NCI-H187 treated with DMSO at 0.1 percent for 48 hours (cell line): ENCODE results near the gene ZBTB37.
"Not testable (repeated sequence)": the region's sequence is repeated elsewhere in the genome, so short reads cannot be mapped to it uniquely, and the experiment has no call there.

Experiments used
- DNase-seq: peaks from one replicate; lab custom pipeline; 2025; lab: John Stamatoyannopoulos, UW

The ZBTB37 gene

DNA sequence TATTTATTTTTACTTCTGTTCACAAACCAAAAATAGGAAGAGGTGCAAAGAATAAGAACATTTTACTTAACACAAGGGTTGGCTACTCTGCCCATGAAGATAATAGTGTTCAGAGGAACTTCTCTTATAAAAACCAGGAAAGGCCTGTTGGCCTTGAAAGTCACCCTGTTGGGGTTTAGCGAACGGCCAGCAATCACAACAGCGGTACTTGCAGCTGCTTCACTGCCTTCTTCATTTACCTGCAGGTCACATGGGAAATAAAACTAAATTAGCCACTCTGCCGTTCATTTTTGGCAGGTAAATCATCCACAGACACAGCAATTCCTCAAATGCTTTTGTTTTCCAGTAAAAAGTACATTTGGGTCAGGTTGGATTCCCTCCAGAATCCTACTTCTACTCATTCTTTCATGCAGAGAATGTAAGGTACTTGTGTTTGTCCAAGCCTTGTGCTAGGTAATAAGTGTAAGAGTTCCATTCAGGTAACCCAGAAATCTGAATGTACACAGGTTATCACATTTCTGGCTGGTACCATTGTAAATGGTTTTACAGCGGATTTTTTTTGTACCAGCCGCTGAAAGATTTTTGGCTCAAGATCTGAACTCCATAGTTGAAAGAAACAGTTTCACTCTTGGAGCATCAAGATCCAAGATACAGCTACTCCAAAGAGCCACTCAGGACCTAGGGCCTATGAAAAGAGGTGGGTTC, 35.8 kb downstream of the ZBTB37 start:
- DNase-seq: no peak

DNA sequence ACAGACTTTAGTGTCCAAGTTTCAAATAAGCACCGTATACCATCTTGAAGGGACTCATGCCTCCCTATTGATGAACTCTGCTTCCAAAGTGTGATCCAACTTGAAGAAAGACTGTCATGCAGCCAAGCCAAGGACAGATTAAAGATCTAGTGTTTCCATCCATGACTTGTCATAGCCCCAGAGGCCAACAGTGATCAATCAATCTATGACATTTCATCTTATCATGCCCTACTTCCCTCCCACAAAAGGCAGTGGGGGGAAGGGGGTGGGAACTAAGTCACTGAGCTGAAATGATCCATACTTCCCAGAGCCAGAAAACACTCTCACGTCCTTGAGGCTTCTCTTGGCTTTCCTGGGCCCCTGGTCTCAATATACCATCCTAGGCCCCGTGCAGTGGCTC, 44.9 kb downstream of the ZBTB37 start:
- DNase-seq: no peak

DNA sequence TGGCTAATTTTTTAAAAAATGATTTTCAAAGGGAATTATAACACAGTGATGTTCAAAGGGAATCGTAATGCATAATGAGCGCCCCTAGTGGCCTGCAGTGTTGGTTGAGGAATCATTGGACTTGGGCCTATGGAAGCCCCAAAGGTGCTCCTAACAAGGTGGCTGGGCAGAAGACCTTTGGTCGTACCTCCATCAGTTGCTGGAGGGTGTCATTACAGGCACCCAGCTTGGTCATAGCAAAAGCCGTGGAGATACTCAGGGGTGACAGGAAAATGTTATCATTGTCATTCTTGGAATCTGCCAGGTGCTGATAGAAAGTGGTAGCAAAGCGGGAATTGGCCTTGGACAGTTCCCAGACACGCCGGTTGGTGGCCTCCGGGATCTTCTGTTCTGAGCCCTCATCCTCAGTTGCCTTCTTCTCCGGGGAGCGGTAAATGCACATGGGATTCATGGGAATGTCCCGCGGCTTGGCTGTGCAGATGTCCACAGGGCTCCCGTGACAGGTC, 46.2 kb downstream of the ZBTB37 start:
- DNase-seq: no peak

DNA sequence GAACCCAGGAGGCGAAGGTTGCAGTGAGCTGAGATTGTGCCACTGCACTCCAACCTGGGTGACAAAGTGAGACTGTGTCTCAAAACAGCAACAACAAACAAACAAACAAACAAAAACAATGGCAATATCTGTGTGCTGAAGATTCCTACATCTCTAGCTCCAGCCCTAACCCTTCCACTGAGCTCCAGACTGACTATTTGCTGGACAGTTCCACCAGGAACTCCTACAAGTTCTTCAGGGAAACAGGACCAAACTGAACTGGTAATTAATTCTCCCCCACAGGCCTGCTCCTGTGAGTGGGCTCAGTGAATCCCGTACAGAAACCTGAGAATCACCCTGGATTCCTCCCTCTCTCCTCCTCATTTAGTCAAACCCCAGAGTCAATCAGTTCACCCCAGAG, 47.4 kb downstream of the ZBTB37 start:
- DNase-seq: no peak

DNA sequence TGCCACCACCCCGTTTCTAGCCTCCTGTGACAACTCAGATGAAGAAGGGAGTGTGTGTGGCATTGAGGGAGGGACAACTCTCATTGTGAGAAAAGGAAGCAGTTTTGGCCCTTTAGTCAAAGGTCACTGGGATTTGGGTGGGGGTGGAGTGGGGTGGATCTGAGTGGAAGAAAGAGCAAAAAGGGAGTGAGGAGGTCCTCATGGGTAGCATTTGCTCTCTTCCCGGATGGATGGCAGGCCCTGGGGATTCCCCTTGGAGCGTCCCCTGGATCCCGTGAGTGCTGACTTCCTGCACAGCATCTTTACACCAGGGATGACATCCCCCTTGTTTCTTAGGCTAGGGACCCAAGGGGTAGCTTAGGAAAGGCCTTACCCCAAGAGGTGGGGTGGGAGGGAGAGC, 48.5 kb downstream of the ZBTB37 start:
- no peak for DNase-seq

DNA sequence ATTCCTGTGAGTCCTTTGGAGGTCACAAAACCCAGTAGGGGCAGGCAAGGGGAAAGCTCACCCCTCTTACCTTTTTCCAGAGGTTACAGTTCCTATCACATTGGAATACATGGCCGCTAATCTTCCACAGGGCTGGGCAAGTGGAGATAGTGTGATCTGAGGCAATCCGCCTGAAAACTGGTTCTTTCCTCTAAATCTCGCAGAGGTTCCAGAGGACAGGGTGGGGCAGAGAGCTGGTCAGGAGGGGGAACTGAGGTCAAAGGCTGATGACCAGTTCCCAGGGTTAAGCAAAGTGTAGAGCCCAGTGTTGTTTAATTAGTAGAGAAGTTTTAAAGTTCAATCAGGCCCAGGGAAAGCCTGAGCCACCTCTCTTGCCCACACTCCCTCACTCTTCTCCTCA, 49.0 kb downstream of the ZBTB37 start, which contains the start of gene SERPINC1:
Gene SERPINC1 (minus strand): TSS at position 179 of the 400 bp plus-strand sequence. CDS start 68 bp downstream, at position 111.
- no peak for DNase-seq

DNA sequence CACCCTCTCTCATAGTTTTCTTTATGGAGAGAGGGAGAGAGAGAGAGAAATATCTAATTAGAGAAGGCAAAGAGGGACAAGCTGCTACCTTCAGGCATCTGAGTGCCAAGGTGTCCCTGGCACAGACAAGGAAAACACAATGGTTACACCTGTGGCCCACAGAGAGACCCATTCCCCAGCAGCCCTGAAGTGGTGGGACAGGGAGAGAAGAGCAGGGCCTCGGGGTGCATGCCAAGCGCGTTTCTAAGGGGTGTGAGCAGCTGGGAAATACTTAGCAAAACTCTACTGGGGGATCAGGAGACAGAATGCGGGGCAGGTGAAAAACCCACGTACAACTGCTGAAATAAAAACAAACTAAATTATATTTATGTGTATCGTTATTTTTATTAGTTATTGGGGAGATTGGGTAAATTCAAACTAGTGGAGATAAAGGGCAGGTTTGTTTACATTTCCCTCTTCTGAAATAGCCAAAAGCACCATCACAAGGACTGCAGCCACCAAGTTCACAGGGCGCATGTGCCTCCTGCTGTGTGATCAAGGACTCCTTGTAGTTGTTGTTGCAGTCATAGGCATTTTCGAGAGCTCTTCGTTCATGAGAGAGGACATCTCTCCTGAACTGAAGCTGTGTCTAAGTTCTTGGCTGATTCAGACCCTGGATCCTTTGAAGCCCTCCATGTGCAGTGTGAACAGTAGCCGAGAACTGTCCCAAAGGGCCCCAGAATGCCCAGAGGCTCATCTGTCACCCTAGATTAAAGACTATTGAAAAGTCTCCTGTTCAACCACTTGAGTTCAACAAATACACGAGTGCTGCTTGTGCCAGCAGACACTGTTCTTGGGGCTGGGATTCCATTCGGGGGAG, 49.7 kb downstream of the ZBTB37 start:
- no peak for DNase-seq

DNA sequence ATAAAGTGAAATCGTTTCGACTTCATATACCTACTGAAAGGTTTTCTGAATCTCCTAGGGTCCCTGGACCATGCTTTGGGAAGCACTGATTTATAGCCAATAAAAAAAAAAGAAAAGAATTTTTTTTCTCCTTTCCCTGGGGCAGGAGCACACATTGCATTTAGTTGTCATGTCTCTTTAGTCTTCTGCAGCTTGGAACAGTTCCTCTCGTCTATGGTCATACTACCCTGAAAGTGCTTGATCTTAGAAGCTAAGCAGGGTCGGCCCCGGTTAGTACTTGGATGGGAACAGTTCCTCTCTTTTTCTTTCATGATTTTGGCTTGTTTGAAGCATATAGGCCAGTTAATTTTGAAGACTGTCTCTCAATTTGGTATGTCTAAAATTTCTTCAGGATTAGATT, 52.7 kb downstream of the ZBTB37 start:
- DNase-seq: no peak

DNA sequence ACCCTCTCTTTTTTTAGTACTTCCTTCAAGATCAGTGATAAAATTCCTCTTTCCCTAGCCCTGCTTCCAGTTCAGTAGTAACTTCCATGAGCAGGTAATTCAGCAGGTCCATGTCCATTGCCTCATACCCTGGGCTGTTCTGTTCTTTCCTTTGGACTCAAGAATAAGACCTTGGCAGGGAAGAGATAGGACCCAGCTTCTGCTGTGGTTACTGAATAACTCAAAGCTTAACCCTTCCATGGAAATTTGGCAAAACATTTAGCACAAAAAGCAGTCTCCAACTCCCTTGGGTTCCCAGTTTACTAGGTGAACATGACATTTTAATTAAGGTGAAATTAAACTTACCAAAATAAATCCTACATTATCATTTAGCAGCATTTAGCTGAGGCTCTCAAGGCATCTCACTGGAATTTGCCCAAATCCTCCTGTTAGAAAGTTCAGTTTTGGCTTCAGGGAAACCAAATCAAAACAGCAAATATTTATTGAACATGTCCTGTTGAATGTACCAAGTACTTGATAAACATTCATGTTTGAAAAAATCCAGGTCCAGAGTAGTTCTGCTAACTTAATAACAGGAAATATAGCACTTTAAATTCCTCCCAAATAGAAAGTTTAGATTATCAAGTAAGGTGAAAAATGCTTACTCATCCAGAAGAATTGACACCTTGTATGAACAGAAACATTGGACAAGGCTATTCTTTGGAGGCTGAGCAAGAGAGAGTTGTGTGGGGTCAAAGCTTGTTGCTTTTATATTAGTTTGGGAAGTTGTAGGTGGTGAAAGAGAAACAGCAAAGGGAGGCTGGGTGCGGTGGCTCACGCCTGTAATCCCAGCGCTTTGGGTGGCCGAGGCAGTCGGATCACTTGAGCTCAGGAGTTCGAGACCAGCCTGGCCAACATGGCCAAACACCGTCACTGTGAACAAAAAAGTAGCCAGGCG, 57.4 kb downstream of the ZBTB37 start:
- DNase-seq: no peak

DNA sequence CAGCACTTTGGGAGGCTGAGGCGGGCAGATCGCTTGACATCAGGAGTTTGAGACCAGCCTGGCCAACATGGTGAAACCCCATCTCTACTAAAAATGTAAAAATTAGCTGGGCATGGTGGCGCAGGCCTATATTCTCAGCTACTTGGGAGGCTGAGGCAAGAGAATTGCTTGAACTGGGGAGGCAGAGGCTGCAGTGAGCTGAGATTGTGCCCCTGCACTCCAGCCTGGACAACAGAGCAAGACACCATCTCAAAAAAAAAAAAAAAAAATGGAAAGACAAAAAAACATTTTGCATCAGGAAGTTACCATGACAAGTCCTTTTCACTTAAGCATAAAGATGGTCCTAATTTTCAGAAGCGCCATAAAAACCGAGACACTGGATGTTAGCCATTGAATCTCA, 62.4 kb downstream of the ZBTB37 start:
- not testable (repeated sequence) for DNase-seq

DNA sequence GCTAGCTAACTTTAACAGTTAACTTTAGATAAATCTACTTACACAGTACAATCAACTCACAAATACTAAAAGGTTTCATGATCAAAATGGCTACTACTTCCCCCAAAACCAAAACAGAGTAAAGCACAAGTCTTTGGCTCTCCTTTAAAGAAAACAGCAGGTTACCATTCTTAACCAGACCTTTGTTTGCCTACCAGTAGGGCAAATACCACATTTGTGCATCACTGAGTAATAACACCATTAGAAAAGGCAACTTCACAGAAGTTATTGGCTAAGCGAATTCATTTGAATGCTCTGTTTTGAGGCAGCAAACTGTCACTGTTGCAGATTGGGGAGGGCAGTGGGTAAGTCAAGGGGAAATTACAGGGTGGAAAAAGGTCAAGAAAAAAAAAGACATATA, 66.3 kb downstream of the ZBTB37 start:
- no peak for DNase-seq

DNA sequence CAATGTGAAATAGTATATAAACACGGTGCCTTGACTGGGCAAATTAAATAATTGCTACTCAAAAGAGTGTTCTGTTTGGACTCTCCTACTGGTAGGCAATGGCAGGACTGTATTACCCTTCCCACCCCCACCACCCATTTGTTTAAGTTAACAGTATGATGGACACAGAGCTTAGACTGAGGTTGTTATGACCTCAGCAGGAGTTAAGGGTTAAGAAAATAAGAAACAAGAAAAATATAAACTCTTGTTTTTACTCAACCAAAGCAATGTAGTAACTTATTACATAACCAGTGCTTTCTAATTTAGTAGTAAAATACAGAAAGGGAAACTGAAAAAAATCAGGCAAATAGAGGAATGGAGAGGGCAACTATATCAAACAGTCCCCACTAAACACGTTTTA, 68.9 kb downstream of the ZBTB37 start:
- no peak for DNase-seq

DNA sequence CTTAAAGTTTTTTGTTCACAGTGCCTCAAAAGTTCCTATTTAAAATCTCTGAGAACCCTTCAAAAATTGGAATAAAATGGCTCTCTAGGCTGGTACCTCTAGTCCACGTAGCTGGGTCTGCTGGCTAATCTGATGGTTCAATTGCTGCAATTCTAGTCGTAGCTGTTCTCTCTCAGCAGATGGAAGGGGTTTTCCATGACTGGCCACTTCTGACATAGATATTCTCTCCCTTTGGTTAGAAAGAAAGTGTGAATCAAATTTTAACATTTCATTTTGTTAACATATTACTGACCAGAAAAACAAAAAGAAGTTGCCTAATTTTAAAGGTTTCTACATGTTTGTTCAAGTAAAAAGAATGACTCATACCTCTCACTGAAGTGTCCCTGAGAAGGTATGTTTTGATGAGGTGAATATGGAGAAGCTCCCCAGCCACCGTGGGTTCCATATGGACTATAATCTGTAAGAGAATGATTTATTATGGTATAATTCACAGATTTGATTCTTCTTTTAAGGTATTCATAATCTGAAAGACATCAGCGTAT, 78.3 kb downstream of the ZBTB37 start:
- no peak for DNase-seq

DNA sequence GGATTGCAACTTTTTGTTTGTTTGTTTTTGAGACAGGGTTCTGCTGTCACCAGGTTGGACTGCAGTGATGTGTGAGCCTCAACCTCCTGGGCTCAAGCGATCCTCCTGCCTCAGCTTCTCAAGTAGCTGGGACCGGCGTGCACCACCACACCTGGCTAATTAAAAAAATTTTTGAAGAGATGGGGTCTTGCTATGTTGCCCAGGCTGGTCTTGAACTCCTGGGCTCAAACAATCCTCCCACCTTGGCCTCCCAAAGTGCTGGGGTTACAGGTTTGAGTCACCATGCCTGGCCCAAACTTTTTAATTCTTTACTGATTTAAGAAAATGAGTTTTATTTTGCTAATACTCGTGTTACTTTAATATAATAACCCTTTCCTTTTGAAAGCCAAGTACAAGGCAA, 80.4 kb downstream of the ZBTB37 start:
- DNase-seq: no peak
